Liver (tissue), 9 donors: Measurements from ENCODE around the gene HEG1. TPM values are rescaled to one million over a fixed set of nuclear protein-coding genes. Genes with fewer than 3 reads are reported as not detected.

Experiments
- DNase-seq: peaks from one replicate; pipeline ENCODE4 v3.0.0-alpha.2; 2017; ENCODE audit warnings: low spot score
- H3K27ac ChIP-seq, 2 donors: one replicate each; pipeline ENCODE4 v1.7.0; 2013; ENCODE audit warnings: inconsistent platforms in 2 of 2, low read length in 2 of 2, control low read depth in 1 of 2, low read depth in 1 of 2, mild to moderate bottlenecking in 1 of 2
- H3K27me3 ChIP-seq, 4 donors: one replicate each; pipeline versions ENCODE4 v1.6.1 to v1.7.0; 2013; ENCODE audit warnings: low read length in 3 of 4, inconsistent platforms in 1 of 4, mild to moderate bottlenecking in 1 of 4, moderate library complexity in 1 of 4; ENCODE audit not compliant: control insufficient read depth in 4 of 4, insufficient read depth in 4 of 4
- H3K36me3 ChIP-seq, 4 donors: one replicate each; pipeline versions ENCODE4 v1.6.1 to v1.7.0; 2013; ENCODE audit warnings: low read length in 3 of 4, mild to moderate bottlenecking in 3 of 4, low read depth in 1 of 4, moderate library complexity in 1 of 4; ENCODE audit not compliant: control insufficient read depth in 4 of 4, insufficient read depth in 3 of 4
- H3K4me1 ChIP-seq, 4 donors: one replicate each; pipeline versions ENCODE4 v1.6.1 to v1.7.0; 2013; ENCODE audit warnings: low read length in 3 of 4, mild to moderate bottlenecking in 3 of 4, moderate library complexity in 1 of 4; ENCODE audit not compliant: control insufficient read depth in 4 of 4, insufficient read depth in 4 of 4
- H3K4me3 ChIP-seq, 3 donors: one replicate each; pipeline versions ENCODE4 v1.6.1 to v1.7.0; 2013; ENCODE audit warnings: low read length in 3 of 3, control low read depth in 1 of 3, low read depth in 1 of 3, mild to moderate bottlenecking in 1 of 3
- H3K9ac ChIP-seq, 2 donors: one replicate each; pipeline ENCODE4 v1.7.0; 2013; ENCODE audit warnings: low read length in 2 of 2, mild to moderate bottlenecking in 2 of 2, moderate library complexity in 2 of 2, control low read depth in 1 of 2, low read depth in 1 of 2
- H3K9me3 ChIP-seq, 4 donors: one replicate each; pipeline versions ENCODE4 v1.6.1 to v1.7.0; 2013; ENCODE audit warnings: low read length in 3 of 4; ENCODE audit not compliant: control insufficient read depth in 4 of 4
- ATF3 ChIP-seq: IDR thresholded peaks from 2 replicates; pipeline ENCODE4 v1.6.1; 2016; ENCODE audit warnings: antibody characterized with exemption
- EGR1 ChIP-seq, 2 donors: IDR thresholded peaks; 2 replicates each; pipeline ENCODE4 v1.6.1; 2016 to 2018; ENCODE audit warnings: antibody characterized with exemption in 2 of 2, low read depth in 2 of 2
- FOXA1 ChIP-seq: IDR thresholded peaks from 2 replicates; pipeline ENCODE4 v1.6.1; 2016; ENCODE audit warnings: antibody characterized with exemption
- FOXA2 ChIP-seq: IDR thresholded peaks from 2 replicates; pipeline ENCODE4 v1.6.1; 2016; ENCODE audit warnings: antibody characterized with exemption
- GABPA ChIP-seq, 2 donors: IDR thresholded peaks in 1 of 2; conservative IDR thresholded peaks in 1 of 2; 2 replicates each; pipeline ENCODE4 v1.6.1; 2016; ENCODE audit warnings: antibody characterized with exemption in 2 of 2, mild to moderate bottlenecking in 1 of 2, moderate library complexity in 1 of 2
- HNF4A ChIP-seq, 2 donors: conservative IDR thresholded peaks; 2 replicates each; pipeline ENCODE4 v1.6.1; 2016; ENCODE audit warnings: antibody characterized with exemption in 2 of 2, mild to moderate bottlenecking in 2 of 2
- HNF4G ChIP-seq: IDR thresholded peaks from 2 replicates; pipeline ENCODE4 v1.6.1; 2016; ENCODE audit warnings: antibody characterized with exemption
- JUND ChIP-seq, 2 donors: IDR thresholded peaks; 2 replicates each; pipeline ENCODE4 v1.6.1; 2016; ENCODE audit warnings: antibody characterized with exemption in 2 of 2
- MAX ChIP-seq: IDR thresholded peaks from 2 replicates; pipeline ENCODE4 v1.6.1; 2016; ENCODE audit warnings: antibody characterized with exemption
- NR2F2 ChIP-seq: IDR thresholded peaks from 2 replicates; pipeline ENCODE4 v1.6.1; 2016; ENCODE audit warnings: antibody characterized with exemption
- RAD21 ChIP-seq, 2 donors: IDR thresholded peaks; 2 replicates each; pipeline ENCODE4 v1.6.1; 2016; ENCODE audit warnings: antibody characterized with exemption in 2 of 2, mild to moderate bottlenecking in 2 of 2
- REST ChIP-seq: IDR thresholded peaks from 2 replicates; pipeline ENCODE4 v1.6.1; 2016; ENCODE audit warnings: antibody characterized with exemption, mild to moderate bottlenecking
- RXRA ChIP-seq, 2 donors: IDR thresholded peaks; 2 replicates each; pipeline ENCODE4 v1.6.1; 2017 to 2018; ENCODE audit warnings: antibody characterized with exemption in 2 of 2, mild to moderate bottlenecking in 1 of 2
- SP1 ChIP-seq: IDR thresholded peaks from 2 replicates; pipeline ENCODE4 v1.6.1; 2018; ENCODE audit warnings: antibody characterized with exemption, mild to moderate bottlenecking
- TAF1 ChIP-seq: conservative IDR thresholded peaks from 2 replicates; pipeline ENCODE4 v1.6.1; 2016; ENCODE audit warnings: antibody characterized with exemption, mild to moderate bottlenecking
- YY1 ChIP-seq: IDR thresholded peaks from 2 replicates; pipeline ENCODE4 v1.6.1; 2016; ENCODE audit warnings: antibody characterized with exemption, mild to moderate bottlenecking
- WGBS: extraction: QIAGEN DNeasy Blood & Tissue Kit; methylation state at CpG from one replicate; pipeline ENCODE4 v1.1.7; 2013; 5-methylcytosine and 5-hydroxymethylcytosine counted together
- polyA plus RNA-seq, 2 donors: library from polyadenylated mRNA; stranded (reverse) in 1 of 2; unstranded in 1 of 2; fragments of 200-250 nt in 1 of 2; fragments of >200 nt in 1 of 2; fragmentation: Nextera tagmentation in 1 of 2; extraction: Ambion mirVana in 1 of 2; gene quantifications; one replicate each; pipeline versions ENCODE4 v1.2.1 to v1.2.3, GENCODE V29; 2013 to 2015
- total RNA-seq, 2 donors: library from RNA; depleted of rRNA; stranded (reverse); fragments of >200 nt; gene quantifications; one replicate each; pipeline ENCODE4 v1.2.3, GENCODE V29; 2014
- donor health status: healthy.
- donor health status: healthy.
- donor health status: healthy.
- donor health status: healthy.
- donor health status: healthy.

HEG1 gene
- total and polyA plus RNA-seq, 4 donors, result 1.4 to 16.0 (median 5.3) TPM

GRCh38 chr3:124935264-124935663 is 120.5 kb downstream of the HEG1 start:
- no peaks in the 10 kb centered on the region for H3K4me1 ChIP-seq
- no peaks in the 10 kb centered on the region for H3K36me3 ChIP-seq
- TF ChIP-seq NR2F2, result no peak
- TF ChIP-seq EGR1 (IDR thresholded peaks at IDR 0.05; ENCODE audit: low read depth in 2 of 2), result no peak
- no peak for TF ChIP-seq HNF4G
- TF ChIP-seq REST, result no peak
- no peak for TF ChIP-seq ATF3
- no peak for TF ChIP-seq MAX
- no peak for TF ChIP-seq RAD21 (IDR thresholded peaks at IDR 0.05)
- no peak for TF ChIP-seq GABPA (IDR thresholded peaks at IDR 0.05 in 1 of 2, conservative IDR thresholded peaks at IDR 0.05 in 1 of 2)
- TF ChIP-seq JUND (IDR thresholded peaks at IDR 0.05), result no peak
- TF ChIP-seq TAF1, result no peak
- TF ChIP-seq RXRA (IDR thresholded peaks at IDR 0.05), result no peak
- H3K9me3 ChIP-seq, result peaks cover 0 to 2% (median 0%) of the 10 kb centered on the region in 4 donors
- no peak for DNase-seq
- no peak overlapping the region for H3K4me3 ChIP-seq
- H3K27me3 ChIP-seq, result no peaks in the 10 kb centered on the region
- H3K9ac ChIP-seq, result no peak overlapping the region
- no peak overlapping the region for H3K27ac ChIP-seq

GRCh38 chr3:124934577-124934976 is 121.2 kb downstream of the HEG1 start, which contains the start of gene MUC13:
Gene MUC13, minus strand, starts transcription at chr3:124934751. Its CDS starts 39 bp downstream, at chr3:124934712.
- TF ChIP-seq HNF4A (conservative IDR thresholded peaks at IDR 0.05) (peak; percentile 11 to 13), FOXA1 (no peak)
- H3K9me3 ChIP-seq, result peaks cover 0 to 2% (median 0%) of the 10 kb centered on the region in 4 donors
- H3K27ac ChIP-seq, result no peak within 1 kb of the TSS
- 51% methylated on average over 5 of the region's 5 CpGs for WGBS
- no peaks in the 10 kb centered on the region for H3K27me3 ChIP-seq
- H3K4me3 ChIP-seq, result no peak within 1 kb of the TSS
- no peaks in the 10 kb centered on the region for H3K4me1 ChIP-seq
- no peak for DNase-seq
- H3K9ac ChIP-seq, result no peak within 1 kb of the TSS
- H3K36me3 ChIP-seq, result no peaks in the 10 kb centered on the region

- no peak overlapping the region for H3K27ac ChIP-seq
- peak; percentile 50 for DNase-seq
- 23% methylated on average over 4 of the region's 4 CpGs for WGBS
- no peak for TF ChIP-seq RXRA (IDR thresholded peaks at IDR 0.05)
- no peak for TF ChIP-seq NR2F2
- TF ChIP-seq REST, result no peak
- TF ChIP-seq YY1, result peak; percentile 32
- TF ChIP-seq HNF4G, result no peak
- TF ChIP-seq SP1, result no peak
- no peak for TF ChIP-seq EGR1 (IDR thresholded peaks at IDR 0.05; ENCODE audit: low read depth in 2 of 2)
- TF ChIP-seq MAX, result no peak
- TF ChIP-seq ATF3, result no peak
- peak; percentile 83 to 88 for TF ChIP-seq RAD21 (IDR thresholded peaks at IDR 0.05)
- no peak for TF ChIP-seq GABPA (IDR thresholded peaks at IDR 0.05 in 1 of 2, conservative IDR thresholded peaks at IDR 0.05 in 1 of 2)
- peak; percentile 14 to 34 for TF ChIP-seq HNF4A (conservative IDR thresholded peaks at IDR 0.05)
- no peak for TF ChIP-seq FOXA2
Observed at GRCh38 chr3:124928333-124929202, 127.2 kb downstream of the HEG1 start.

More at GRCh38 chr3:124928333-124929202, 127.2 kb downstream of the HEG1 start:
- H3K4me3 ChIP-seq, result no peak overlapping the region
- no peak overlapping the region for H3K9ac ChIP-seq
- H3K4me1 ChIP-seq, result peaks cover 0 to 6% (median 0%) of the 10 kb centered on the region in 4 donors
- no peaks in the 10 kb centered on the region for H3K9me3 ChIP-seq
- H3K36me3 ChIP-seq, result no peaks in the 10 kb centered on the region
- no peaks in the 10 kb centered on the region for H3K27me3 ChIP-seq
